Right forelimb (tissue), 1 donor: ENCODE results near the gene PLXNC1.
"Not testable (repeated sequence)": the region's sequence is repeated elsewhere in the genome, so short reads cannot be mapped to it uniquely, and the experiment has no call there.

Experiments used
- DNase-seq: peaks from one replicate; pipeline ENCODE4 v3.0.0-alpha.2; 2018

PLXNC1 gene

DNA sequence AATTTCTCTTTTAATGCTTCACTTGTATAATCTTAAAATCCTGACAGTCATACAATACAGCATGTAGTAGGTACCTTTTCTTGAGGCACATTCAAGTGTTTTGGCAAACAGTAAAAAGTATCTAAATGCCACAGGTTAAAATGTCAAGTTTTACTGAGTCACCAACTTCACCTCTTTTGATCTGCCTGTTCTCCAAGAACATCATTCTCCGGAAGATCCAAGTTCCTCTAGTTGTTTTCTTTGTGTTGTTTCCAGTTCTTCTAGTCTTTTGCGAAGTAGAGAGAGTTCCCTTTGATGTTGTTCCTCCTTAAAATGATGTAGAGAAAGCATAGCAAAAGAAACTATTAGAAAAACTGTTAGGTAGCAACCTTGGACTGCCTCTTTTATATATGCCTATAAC is 160.2 kb downstream of the PLXNC1 start:
- no peak for DNase-seq

DNA sequence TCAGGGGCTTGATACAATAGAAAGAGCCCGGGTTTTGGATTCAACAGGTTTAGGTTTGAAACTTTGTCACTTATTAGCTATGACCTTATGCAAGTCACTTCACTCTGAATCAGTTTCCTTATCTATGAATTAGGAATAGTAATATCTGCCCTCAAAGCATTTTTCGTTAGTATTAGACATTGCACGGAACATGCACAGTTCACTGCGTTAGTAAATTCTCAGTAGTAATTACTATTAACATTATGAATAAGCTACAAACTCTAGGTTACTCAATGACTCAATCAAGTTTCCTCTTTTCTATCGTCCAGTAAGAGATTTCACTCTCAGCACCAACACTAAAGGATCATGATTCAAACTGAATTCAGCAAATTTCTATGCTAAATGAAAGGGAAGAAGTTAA is 161.0 kb downstream of the PLXNC1 start:
- no peak for DNase-seq

DNA sequence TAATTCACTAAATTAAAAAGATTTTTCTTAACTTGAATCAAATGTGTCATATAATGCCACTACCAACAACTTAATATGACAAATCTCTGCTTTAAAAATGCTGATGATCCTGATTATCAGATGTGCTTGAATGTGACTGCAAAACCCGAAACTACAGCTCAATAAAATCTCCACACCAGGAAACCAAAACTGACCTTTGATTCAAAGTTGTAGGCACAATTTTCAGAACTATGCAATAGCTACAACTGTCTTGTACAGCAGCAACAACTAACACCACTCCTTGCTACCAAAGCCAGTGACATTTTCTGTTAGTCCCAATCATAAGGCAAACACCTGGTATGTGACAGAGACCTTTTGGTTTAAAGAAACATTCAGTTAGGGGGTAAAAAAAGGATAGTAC is 164.0 kb downstream of the PLXNC1 start:
- no peak for DNase-seq

DNA sequence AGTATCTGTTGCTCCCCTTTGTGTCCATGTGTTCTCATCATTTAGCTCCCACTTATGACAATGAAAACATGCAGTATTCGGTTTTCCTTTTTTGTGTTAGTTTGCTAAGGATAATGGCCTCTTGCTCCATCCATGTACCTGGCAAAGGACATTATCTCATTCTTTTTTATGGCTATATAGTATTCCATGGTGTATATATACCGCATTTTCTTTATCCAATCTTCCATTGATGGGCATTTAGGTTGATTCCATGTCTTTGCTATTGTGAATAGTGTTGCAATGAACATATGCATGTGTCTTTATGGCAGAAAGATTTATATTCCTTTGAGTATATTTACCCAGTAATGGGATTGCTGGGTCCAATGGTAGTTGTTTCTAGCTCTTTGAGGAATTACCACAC is 168.2 kb downstream of the PLXNC1 start:
- DNase-seq = not testable (repeated sequence)

DNA sequence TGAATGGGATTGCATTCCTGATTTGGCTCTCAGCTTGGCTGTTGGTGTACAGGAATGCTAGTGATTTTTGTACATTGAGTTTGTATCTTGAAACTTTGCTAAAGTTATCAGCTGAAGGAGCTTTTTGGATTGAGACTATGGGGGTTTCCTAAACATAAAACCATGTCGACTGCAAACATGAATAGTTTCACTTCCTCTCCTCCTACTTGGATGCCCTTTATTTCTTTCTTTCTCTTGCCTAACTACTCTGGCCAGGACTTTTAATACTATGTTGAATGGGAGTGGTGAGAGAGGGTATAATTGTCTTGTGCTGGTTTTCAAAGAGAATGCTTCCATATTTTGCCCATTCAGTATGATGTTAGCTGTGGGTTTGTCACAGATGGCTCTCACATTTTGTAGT is 169.8 kb downstream of the PLXNC1 start:
- DNase-seq = no peak

DNA sequence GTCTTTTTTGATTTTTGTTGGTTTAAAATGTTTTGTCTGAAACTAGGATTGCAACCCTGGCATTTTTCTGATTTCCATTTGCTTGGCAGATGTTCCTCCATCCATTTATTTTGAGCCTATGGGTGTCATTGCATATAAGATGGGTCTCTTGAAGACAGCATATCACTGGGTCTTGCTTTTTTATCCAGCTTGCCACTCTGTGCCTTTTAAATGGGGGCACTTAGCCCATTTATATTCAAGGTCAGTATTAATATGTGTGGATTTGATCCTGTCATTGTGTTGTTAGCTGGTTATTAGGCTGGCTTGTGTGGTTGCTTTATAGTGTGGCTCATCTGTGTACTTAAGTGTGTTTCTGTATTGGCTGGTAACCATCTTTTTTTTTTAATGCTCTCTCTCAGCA is 171.7 kb downstream of the PLXNC1 start:
- DNase-seq = no peak

DNA sequence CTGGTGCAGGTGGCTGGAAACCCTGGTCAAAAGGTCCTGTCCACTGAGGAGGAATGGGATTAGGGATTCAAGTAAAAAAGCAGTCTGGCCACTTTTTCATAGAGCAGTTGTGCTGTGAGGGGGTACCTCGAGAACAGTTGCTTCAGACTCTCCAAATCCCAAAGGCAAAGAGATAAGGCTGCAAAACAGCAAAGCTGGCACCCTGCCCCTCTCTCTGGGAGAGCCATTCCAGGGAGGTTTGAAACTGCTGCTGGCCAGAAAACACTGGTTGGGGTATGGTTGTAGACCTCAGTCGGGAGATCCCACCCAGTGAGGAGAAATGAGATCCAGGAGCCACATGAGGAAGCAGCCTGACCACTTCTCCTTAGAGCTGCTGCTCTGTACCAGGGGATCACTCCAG is 174.0 kb downstream of the PLXNC1 start:
- no peak for DNase-seq

DNA sequence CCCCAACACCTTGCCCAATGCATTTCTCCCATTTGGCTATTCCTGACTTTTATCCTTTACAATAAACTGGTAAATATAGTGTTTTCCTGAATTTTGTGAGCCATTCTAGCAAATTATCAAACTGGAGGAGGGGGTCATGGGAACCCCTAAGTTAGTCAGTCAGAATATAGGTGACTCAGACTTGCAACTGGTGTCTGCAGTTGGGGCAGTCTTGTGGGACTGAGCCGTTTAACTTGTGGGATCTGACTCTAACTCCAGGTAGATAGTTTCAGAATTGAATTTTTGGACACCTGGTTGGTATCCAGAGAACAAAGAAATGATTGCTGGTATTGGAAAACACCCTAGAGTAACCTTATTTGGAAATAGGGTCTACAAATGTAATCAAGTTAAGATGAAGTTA is 177.9 kb downstream of the PLXNC1 start:
- DNase-seq = no peak

DNA sequence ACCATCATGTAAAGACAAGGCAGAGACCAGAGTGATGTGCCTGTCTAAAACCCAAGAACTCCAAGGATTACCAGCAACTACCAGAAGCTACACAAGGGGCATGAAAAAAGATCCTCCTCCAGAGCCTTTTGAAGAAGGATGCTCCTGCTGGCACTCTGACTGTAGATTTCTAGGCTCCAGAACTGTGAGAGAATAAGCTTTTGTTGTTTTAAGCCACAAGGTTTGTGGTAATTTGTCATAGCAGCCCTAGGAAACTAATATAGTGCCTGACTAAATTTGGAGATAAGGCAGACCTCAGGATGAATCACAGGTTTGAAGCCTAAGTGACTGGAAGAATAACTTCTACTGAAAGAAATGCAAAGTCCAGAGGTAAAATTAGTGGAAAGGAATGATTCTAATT is 178.3 kb downstream of the PLXNC1 start:
- DNase-seq = no peak

DNA sequence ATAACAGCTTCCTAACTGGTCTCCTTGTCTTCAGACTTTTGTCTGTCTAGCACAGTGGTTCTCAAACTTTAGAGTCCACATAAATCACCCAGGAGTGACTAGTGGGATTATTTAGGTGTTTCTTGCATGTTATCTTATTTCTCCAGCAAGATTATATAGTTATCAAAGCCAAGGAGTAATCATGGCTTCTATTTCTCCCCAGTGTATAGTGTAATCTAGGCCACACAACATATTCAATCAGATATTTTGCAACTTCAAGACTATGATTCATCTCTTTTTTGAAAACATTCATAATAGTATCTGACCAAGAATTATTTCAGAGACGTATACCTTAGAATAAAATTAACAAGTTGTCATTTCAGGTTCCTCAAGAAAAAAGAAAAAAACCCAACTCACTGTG is 179.4 kb downstream of the PLXNC1 start:
- no peak for DNase-seq

DNA sequence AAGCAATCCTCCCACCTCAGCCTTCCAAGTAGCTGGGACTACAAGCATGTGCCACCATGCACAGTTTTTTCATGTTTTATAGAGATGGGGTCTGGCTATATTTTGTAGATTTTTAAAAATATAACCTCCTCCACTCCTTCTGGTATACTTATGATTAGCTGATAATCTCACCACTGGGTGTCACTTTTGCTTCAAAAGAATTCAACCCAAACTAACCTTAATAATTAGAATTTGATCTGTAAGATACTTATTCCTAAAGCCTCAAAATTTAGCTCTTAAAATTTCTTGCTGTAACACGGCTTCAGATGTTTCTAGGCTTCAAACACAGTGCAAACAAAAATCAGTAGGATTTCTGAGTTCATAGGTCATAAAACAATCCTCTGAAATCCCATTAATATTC is 181.0 kb downstream of the PLXNC1 start:
- no peak for DNase-seq

DNA sequence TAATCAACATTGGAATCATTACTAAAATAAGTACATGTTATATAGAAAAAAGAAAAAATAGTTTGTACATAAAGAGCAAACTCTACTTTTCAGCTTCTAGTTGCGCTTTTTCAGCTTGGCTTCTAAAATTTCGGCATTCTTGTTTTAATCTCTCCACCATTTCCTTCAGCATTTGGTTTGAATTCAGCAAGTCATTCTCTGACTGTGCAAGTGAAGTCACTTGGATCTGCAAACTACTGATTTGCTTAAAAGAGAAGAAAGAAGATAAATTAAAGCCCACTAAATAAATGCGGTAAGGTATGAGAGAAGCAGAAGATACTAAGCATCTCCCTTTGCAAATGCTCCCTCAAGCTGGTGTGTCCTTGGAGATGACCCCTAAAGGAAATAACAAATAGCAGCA is 185.0 kb downstream of the PLXNC1 start:
- DNase-seq = no peak

DNA sequence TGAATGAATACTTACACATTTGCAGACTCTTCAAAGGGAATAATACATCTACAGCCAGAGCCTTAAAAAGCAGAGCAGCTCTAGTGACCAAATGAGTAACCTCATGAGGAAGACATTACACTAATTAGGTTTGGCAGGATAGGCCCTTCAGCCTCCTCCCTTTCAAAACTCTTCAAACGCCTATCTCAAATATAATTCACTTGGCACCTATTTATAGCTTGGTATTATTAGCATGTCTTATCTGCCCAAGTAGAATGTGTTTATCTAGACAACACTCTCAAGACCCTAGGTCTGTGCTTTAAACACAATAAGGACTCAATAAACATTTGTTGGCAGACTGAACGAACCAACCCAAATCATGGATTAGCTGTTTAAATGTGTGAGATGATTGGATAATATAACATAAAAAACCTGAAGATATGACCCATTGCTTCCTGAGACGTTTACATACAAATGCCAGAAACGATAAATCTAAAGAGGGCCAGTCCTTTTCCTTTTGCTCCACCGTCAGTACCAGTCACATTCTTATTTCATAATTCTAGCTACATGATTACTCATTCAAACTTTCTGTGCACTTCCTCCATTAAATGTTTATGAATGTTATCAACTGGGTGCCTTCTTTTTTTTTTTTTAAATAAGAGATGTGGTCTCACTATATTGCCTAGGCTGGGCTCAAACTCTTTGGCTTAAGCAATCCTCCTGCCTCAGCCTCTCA is 188.0 kb downstream of the PLXNC1 start:
- DNase-seq = no peak

DNA sequence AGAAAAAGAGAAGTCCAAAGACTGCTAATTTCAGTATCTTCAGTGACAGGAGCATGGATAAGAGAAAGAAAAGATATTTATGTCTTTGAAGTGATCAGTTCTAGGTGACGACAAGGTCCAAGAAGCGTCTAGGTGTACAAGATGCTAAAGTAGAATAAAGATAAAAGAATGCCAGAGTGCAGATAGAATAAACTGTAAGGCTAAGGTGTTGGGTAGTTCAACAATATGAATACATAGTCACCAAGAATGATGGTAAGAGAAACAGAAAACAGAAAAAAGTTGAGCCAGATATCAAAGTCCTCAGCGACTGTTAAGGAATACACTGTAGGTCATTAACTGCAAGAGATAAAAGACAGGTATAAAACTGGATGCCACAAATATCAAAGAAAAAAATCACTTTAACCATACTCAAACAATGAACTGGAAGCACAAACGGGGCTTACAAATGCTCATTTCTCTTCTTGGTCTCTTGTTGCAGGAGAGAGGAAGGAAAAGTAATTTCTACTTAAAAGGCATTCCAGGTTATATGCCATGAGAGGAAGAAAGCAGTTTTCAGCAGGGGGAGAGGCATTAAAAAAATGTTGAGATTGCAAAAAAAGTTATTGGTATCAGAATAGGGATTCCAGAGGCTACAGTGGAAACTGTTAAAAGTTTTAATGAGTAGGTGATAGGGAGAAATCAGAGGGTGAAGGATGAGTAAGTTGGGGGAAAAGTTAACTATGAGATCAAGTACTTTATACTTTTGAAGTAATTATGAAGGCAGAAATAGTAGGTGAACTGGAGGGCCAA is 189.8 kb downstream of the PLXNC1 start:
- no peak for DNase-seq

DNA sequence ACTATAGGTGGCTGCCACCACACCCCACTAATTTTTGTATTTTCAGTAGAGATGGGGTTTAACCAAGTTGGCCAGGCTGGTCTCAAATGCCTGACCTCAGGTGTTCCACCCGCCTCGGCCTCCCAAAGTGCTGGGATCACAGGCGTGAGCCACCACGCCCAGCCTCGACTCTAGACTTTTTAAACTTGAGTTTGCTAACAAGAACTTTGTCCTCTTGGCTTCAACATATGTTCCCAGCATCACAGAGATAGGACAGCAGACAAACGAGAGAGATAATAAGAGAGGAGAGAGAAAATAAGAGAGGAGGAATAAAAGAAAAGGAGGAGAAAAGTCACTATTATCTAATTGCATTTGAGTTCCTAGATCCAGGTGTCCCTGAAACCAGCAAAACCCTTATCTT is 192.2 kb downstream of the PLXNC1 start:
- DNase-seq = no peak

DNA sequence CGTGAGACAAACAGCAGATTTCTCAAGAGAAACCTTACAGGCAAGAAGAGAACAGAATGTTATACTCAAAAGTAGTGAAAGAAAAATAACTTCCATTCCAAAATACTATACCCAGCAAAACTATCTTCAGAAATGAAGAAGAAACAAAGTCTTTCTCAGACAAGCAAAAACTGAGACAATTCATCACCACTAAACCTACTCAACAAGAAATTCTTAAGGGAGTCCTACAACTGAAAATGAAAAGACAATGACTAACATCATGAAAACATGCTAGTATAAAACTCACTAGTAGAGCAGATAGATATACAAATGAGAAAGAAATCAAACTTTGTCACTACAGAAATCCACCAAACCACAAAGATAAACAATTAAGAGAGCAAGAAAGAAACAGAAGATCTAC is 204.8 kb downstream of the PLXNC1 start:
- no peak for DNase-seq
